Inferior parietal cortex (tissue), 1 donor: ENCODE measurements around the gene NACC1.

ENCODE experiments used
- DNase-seq: peaks from one replicate; pipeline ENCODE4 v3.0.0-alpha.2; 2016; ENCODE audit errors: extremely low spot score

The NACC1 gene

GRCh38 chr19:13087795-13088537 lies 30.1 kb upstream of the NACC1 start:
- no peak for DNase-seq

GRCh38 chr19:13089139-13089856 lies 28.8 kb upstream of the NACC1 start:
- no peak for DNase-seq

GRCh38 chr19:13089857-13090507 lies 28.1 kb upstream of the NACC1 start:
- no peak for DNase-seq

- no peak for DNase-seq
Observed at GRCh38 chr19:13090511-13091231, 27.4 kb upstream of the NACC1 start.

GRCh38 chr19:13091400-13092157 lies 26.5 kb upstream of the NACC1 start:
- no peak for DNase-seq

GRCh38 chr19:13092158-13092543 lies 25.9 kb upstream of the NACC1 start:
- DNase-seq, result no peak

GRCh38 chr19:13092606-13093235 lies 25.3 kb upstream of the NACC1 start:
- DNase-seq, result no peak

- peak; percentile 93 for DNase-seq
Observed at GRCh38 chr19:13093407-13094105, 24.5 kb upstream of the NACC1 start.

- DNase-seq, result no peak
Observed at GRCh38 chr19:13094106-13094504, 24.0 kb upstream of the NACC1 start.

- no peak for DNase-seq
Observed at GRCh38 chr19:13094771-13095392, 23.2 kb upstream of the NACC1 start.

- DNase-seq, result no peak
Observed at GRCh38 chr19:13095393-13095784, 22.7 kb upstream of the NACC1 start.

GRCh38 chr19:13095934-13096927 lies 21.8 kb upstream of the NACC1 start:
- no peak for DNase-seq

- DNase-seq, result no peak
Observed at GRCh38 chr19:13097033-13097462, 21.0 kb upstream of the NACC1 start.

GRCh38 chr19:13097463-13098258 lies 20.4 kb upstream of the NACC1 start:
- DNase-seq, result no peak

- no peak for DNase-seq
Observed at GRCh38 chr19:13098277-13099072, 19.6 kb upstream of the NACC1 start.

- DNase-seq, result no peak
Observed at GRCh38 chr19:13099073-13099999, 18.7 kb upstream of the NACC1 start.
